ENCODE measurements around the gene TNFRSF8. TPM values are rescaled to one million over a fixed set of nuclear protein-coding genes. Genes with fewer than 3 reads are reported as not detected.
A peak's percentile ranks its signal among the peaks of the same experiment; 100 is the strongest.

Gene TNFRSF8
- total RNA-seq, 1 donor from 2014 or later = 1.8 TPM

DNA sequence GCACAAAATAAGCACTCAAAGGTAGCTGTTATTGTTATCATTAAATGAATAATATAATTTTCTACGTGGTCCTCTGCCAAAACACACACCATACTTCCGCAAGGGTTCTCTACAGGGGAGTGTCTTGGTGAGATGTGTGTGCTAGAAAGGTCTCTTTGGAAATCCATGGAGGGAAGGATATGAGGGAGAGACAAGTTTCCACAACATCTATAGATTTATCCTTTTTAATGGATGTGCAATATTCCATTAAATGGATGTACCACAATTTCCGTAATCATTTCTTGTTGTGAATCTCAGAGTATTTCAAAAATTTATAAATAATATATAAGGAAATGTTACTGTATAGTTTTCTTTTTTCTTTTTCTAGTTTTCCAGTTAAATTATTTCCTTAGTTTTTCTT is 2.6 kb upstream of the TNFRSF8 start:
- TF ChIP-seq, protein P1, sequence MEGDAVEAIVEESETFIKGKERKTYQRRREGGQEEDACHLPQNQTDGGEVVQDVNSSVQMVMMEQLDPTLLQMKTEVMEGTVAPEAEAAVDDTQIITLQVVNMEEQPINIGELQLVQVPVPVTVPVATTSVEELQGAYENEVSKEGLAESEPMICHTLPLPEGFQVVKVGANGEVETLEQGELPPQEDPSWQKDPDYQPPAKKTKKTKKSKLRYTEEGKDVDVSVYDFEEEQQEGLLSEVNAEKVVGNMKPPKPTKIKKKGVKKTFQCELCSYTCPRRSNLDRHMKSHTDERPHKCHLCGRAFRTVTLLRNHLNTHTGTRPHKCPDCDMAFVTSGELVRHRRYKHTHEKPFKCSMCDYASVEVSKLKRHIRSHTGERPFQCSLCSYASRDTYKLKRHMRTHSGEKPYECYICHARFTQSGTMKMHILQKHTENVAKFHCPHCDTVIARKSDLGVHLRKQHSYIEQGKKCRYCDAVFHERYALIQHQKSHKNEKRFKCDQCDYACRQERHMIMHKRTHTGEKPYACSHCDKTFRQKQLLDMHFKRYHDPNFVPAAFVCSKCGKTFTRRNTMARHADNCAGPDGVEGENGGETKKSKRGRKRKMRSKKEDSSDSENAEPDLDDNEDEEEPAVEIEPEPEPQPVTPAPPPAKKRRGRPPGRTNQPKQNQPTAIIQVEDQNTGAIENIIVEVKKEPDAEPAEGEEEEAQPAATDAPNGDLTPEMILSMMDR (IDR thresholded peaks at IDR 0.05) = no peak
- H3K27me3 ChIP-seq = peaks cover 27% of the 10 kb centered on the region
- ATAC-seq = no peak

DNA sequence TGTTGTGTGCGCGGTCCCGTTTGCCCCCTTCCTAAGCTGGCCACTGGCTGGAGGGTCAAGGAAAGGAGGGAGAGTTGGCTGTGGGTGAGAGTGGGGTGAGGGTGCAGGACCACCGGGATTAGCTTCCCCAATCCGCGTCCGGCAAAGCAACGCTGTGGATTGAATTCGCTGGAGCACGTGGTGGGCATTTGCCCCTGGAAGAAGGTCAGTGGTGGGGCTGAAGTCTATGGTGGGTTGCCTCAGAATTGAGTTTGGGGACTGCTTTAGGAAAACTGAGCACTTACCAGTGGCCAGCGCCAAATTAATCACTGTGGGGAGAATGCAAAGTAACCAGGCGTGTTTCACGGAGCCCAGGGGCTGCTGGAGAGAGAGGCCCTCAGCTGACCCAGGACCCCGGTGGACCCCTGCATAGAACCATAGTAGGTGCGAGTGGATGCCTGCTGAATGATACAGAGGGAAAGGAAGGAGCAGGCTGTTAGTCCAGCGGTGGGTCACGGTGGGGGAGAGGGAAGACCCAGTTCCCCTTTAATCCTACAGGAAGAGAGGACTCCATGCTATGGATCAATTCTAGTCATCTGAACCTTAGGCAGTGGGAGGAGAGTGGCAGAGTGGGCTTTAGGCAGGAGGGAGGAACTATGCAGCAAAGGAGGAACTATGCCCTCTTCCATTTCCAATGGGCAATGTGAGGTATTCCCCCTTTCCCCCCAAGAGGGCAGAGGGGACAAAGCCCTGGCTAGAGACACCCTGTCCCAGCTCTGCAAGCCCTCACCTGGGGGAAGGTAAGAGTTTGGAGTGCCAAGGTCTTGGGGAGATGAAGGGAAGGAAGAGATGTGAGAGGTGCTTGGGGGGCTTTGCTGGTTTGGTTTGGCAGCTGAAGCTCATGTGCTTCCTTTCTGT is 1.2 kb downstream of the TNFRSF8 start:
- Histone ChIP-seq H3K4me1 (peaks cover 16% of the 10 kb centered on the region), H3K9me3 (no peaks in the 10 kb centered on the region), H3K4me3 (no peak overlapping the region), H3K36me3 (no peaks in the 10 kb centered on the region), H3K27me3 (peaks cover 43% of the 10 kb centered on the region), H3K27ac (no peak overlapping the region)
- intact Hi-C loops (cut with DNase I) = no loop called here
- ATAC-seq = peak; percentile 40
- no peak for DNase-seq
- TF ChIP-seq, protein P1 (IDR thresholded peaks at IDR 0.05) = no peak

More for the DNA sequence above, 2.6 kb upstream of the TNFRSF8 start:
- no peak overlapping the region for H3K4me3 ChIP-seq
- no peak for DNase-seq
- H3K27ac ChIP-seq = no peak overlapping the region
- no peaks in the 10 kb centered on the region for H3K36me3 ChIP-seq
- H3K4me1 ChIP-seq = peaks cover 10% of the 10 kb centered on the region
- H3K9me3 ChIP-seq = no peaks in the 10 kb centered on the region
- intact Hi-C loops (cut with DNase I) = no loop called here

GRCh38 chr1:12065872-12066271 is 2.8 kb downstream of the TNFRSF8 start:
- Histone ChIP-seq H3K27ac (no peak overlapping the region), H3K4me1 (peaks cover 16% of the 10 kb centered on the region)

GRCh38 chr1:12067900-12068821 is 5.1 kb downstream of the TNFRSF8 start:
- H3K27ac ChIP-seq = no peak overlapping the region
- peaks cover 16% of the 10 kb centered on the region for H3K4me1 ChIP-seq
- H3K4me3 ChIP-seq = no peak overlapping the region
- DNase-seq (no peak), ATAC-seq (no peak)
- no peaks in the 10 kb centered on the region for H3K9me3 ChIP-seq
- H3K36me3 ChIP-seq = no peaks in the 10 kb centered on the region
- TF ChIP-seq, protein P1 (IDR thresholded peaks at IDR 0.05) = no peak
- H3K27me3 ChIP-seq = peaks cover 42% of the 10 kb centered on the region
- intact Hi-C loops (cut with DNase I) = no loop called here

More at GRCh38 chr1:12065872-12066271, 2.8 kb downstream of the TNFRSF8 start:
- Histone ChIP-seq H3K27me3 (peaks cover 46% of the 10 kb centered on the region), H3K9me3 (no peaks in the 10 kb centered on the region), H3K4me3 (no peak overlapping the region), H3K36me3 (no peaks in the 10 kb centered on the region)
- ATAC-seq (no peak), DNase-seq (no peak)
- intact Hi-C loops (cut with DNase I) = no loop called here
- TF ChIP-seq, protein P1 (IDR thresholded peaks at IDR 0.05) = no peak

GRCh38 chr1:12069623-12070244 is 6.6 kb downstream of the TNFRSF8 start:
- DNase-seq = no peak
- H3K4me1 ChIP-seq = peaks cover 7% of the 10 kb centered on the region
- no peak overlapping the region for H3K27ac ChIP-seq
- ATAC-seq = no peak
- TF ChIP-seq, protein P1 (IDR thresholded peaks at IDR 0.05) = no peak
- H3K27me3 ChIP-seq = peaks cover 26% of the 10 kb centered on the region
- no peaks in the 10 kb centered on the region for H3K9me3 ChIP-seq
- H3K4me3 ChIP-seq = no peak overlapping the region
- no peaks in the 10 kb centered on the region for H3K36me3 ChIP-seq
- intact Hi-C loops (cut with DNase I) = no loop called here
